SK-N-SH (cell line): ENCODE data around the gene CPED1. TPM values are rescaled to one million over a fixed set of nuclear protein-coding genes. Genes with fewer than 3 reads are reported as not detected.

Experiments
- CTCF ChIA-PET: fragments of 300-600, 350-600 bp; formaldehyde crosslinking; extraction: SDS; loops from one replicate; lab custom pipeline; 2021; lab: Yijun Ruan, JAX
- POLR2A ChIA-PET: fragments of 350-600 bp; sonication (Branson Sonifier 250); formaldehyde crosslinking; extraction: SDS; loops from one replicate; lab custom pipeline; 2020; ENCODE audit warnings: antibody characterized with exemption, inconsistent platforms; lab: Yijun Ruan, JAX
- DNase-seq: peaks from one replicate; pipeline ENCODE4 v3.0.0; 2012
- H2AFZ ChIP-seq: fragments of 200-600 bp; sonication (generic); 2 replicates; pipeline ENCODE4 v1.8.1; 2016; ENCODE audit warnings: antibody characterized with exemption, mild to moderate bottlenecking, low read depth
- H3F3A ChIP-seq: fragments of 200-600 bp; sonication (generic); replicated peaks from 2 replicates; pipeline ENCODE3; 2016; ENCODE audit warnings: antibody characterized with exemption, mild to moderate bottlenecking; ENCODE audit not compliant: insufficient read depth
- H3K27ac ChIP-seq, 2 experiments: fragments of 200-500 bp in 1 of 2; fragments of 200-600 bp in 1 of 2; sonication (Bioruptor generic) in 1 of 2; sonication (generic), shearing (Covaris generic) in 1 of 2; 2 replicates each; pipeline versions ENCODE4 v1.5.1 to v1.6.1; 2014 to 2016; ENCODE audit warnings: low read depth in 2 of 2, inconsistent platforms in 1 of 2, low read length in 1 of 2, mild to moderate bottlenecking in 1 of 2, mixed read lengths in 1 of 2
- H3K27me3 ChIP-seq: fragments of 200-600 bp; sonication (generic), shearing (Covaris generic); 2 replicates; pipeline ENCODE4 v1.6.1; 2016; ENCODE audit warnings: mixed run types; ENCODE audit not compliant: insufficient read depth
- H3K36me3 ChIP-seq, 2 experiments: fragments of 200-500 bp in 1 of 2; fragments of 200-600 bp in 1 of 2; sonication (Bioruptor generic) in 1 of 2; sonication (generic) in 1 of 2; replicated peaks in 1 of 2; 2 replicates each; pipeline versions ENCODE3 to v1.5.1; 2014 to 2016; ENCODE audit warnings: low read length in 1 of 2, mild to moderate bottlenecking in 1 of 2; ENCODE audit not compliant: insufficient read depth in 2 of 2, control insufficient read depth in 1 of 2
- H3K4me1 ChIP-seq, 2 experiments: fragments of 200-500 bp in 1 of 2; fragments of 200-600 bp in 1 of 2; sonication (Bioruptor generic) in 1 of 2; sonication (generic), shearing (Covaris generic) in 1 of 2; 2 replicates each; pipeline versions ENCODE4 v1.5.1 to v1.6.1; 2014 to 2016; ENCODE audit warnings: low read depth in 1 of 2, low read length in 1 of 2, mixed run types in 1 of 2; ENCODE audit not compliant: insufficient read depth in 2 of 2, control insufficient read depth in 1 of 2
- H3K4me2 ChIP-seq: fragments of 200-600 bp; sonication (generic), shearing (Covaris generic); 2 replicates; pipeline ENCODE4 v1.6.1; 2017; ENCODE audit warnings: mixed run types
- H3K4me3 ChIP-seq, 2 experiments: fragments of 200-500 bp in 1 of 2; fragments of 200-600 bp in 1 of 2; sonication (Bioruptor generic) in 1 of 2; sonication (generic), shearing (Covaris generic) in 1 of 2; 2 replicates each; pipeline versions ENCODE4 v1.5.1 to v1.8.1; 2014 to 2016; ENCODE audit warnings: low read depth in 2 of 2, inconsistent platforms in 1 of 2, low read length in 1 of 2, mild to moderate bottlenecking in 1 of 2, mixed read lengths in 1 of 2, moderate library complexity in 1 of 2
- H3K79me2 ChIP-seq: fragments of 200-600 bp; sonication (generic); 2 replicates; pipeline ENCODE4 v1.8.1; 2017; ENCODE audit warnings: mild to moderate bottlenecking; ENCODE audit not compliant: insufficient read depth
- H3K9ac ChIP-seq: fragments of 200-600 bp; sonication (generic); 2 replicates; pipeline ENCODE4 v1.6.1; 2017; ENCODE audit warnings: mixed run types
- H3K9me2 ChIP-seq: fragments of 200-600 bp; sonication (generic); 2 replicates; pipeline ENCODE4 v1.6.1; 2017; ENCODE audit warnings: mixed run types
- H3K9me3 ChIP-seq: fragments of 200-600 bp; sonication (generic); 2 replicates; pipeline ENCODE4 v1.6.1; 2017; ENCODE audit warnings: mixed run types, mild to moderate bottlenecking, moderate library complexity
- H4K20me1 ChIP-seq: fragments of 200-600 bp; sonication (generic); 2 replicates; pipeline ENCODE4 v1.6.1; 2017; ENCODE audit warnings: mild to moderate bottlenecking, mixed run types; ENCODE audit not compliant: insufficient read depth
- FOXJ3 ChIP-seq: sonication (generic); formaldehyde crosslinking; IDR thresholded peaks from 2 replicates; pipeline ENCODE4 v1.5.1; 2020; ENCODE audit warnings: mild to moderate bottlenecking, missing genetic modification reagents
- GATA2 ChIP-seq: sonication (generic); formaldehyde crosslinking; IDR thresholded peaks from 2 replicates; pipeline ENCODE4 v1.5.0; 2020; ENCODE audit warnings: mild to moderate bottlenecking, missing genetic modification reagents
- IRF3 ChIP-seq: fragments of 150-350 bp; IDR thresholded peaks from 2 replicates; pipeline ENCODE4 v1.6.1; 2016; ENCODE audit warnings: mild to moderate bottlenecking, low read depth, low read length
- PBX3 ChIP-seq: IDR thresholded peaks from 2 replicates; pipeline ENCODE4; 2012
- POLR2AphosphoS5 ChIP-seq: IDR thresholded peaks from 2 replicates; pipeline ENCODE4 v1.6.1; 2012; ENCODE audit warnings: low read depth, low read length
- RFX5 ChIP-seq: IDR thresholded peaks from 2 replicates; pipeline ENCODE4 v1.6.1; 2012; ENCODE audit warnings: mild to moderate bottlenecking, improper control_type of control experiment, low read length
- SMC3 ChIP-seq: IDR thresholded peaks from 2 replicates; pipeline ENCODE4 v1.6.1; 2012; ENCODE audit warnings: low read depth, low read length, improper control_type of control experiment
- TAF1 ChIP-seq: IDR thresholded peaks from 2 replicates; pipeline ENCODE4 v1.6.1; 2012; ENCODE audit warnings: low read depth, mild to moderate bottlenecking, low read length, moderate library complexity, borderline replicate concordance
- USF2 ChIP-seq: fragments of 150-350 bp; IDR thresholded peaks from 2 replicates; pipeline ENCODE4 v1.6.1; 2017; ENCODE audit warnings: antibody characterized with exemption, low read length, low read depth, borderline replicate concordance
- WGBS: methylation state at CpG from one replicate; pipeline ENCODE4 v1.1.6; 2017; ENCODE audit warnings: low lambda C conversion rate; 5-methylcytosine and 5-hydroxymethylcytosine counted together
- polyA plus RNA-seq, 3 experiments: library from polyadenylated mRNA; depleted of rRNA; stranded (reverse); fragments of >200 nt; gene quantifications; 2 replicates each; pipeline ENCODE4 v1.2.3, GENCODE V29; 2012
- TF ChIP-seq, protein P1 (sequence below): IDR thresholded peaks from 2 replicates; pipeline ENCODE4 v1.6.1; 2012; ENCODE audit warnings: mild to moderate bottlenecking, low read depth, low read length, moderate library complexity
- TF ChIP-seq, protein P2 (sequence below): IDR thresholded peaks from 2 replicates; pipeline ENCODE4 v1.4.0; 2012; ENCODE audit warnings: low read depth, borderline replicate concordance
- TF ChIP-seq, protein P3 (sequence below): IDR thresholded peaks from 2 replicates; pipeline ENCODE4 v1.4.0; 2012; ENCODE audit warnings: low read depth

CPED1 gene
- polyA plus RNA-seq, 1 of the 3 experiments (the other 2 are of a cell fraction): 4.4 TPM

- TF ChIP-seq RFX5 (no peak), TAF1 (no peak), SMC3 (no peak), GATA2 (CRISPR knock-in tag) (no peak), USF2 (no peak), IRF3 (no peak), PBX3 (no peak), POLR2AphosphoS5 (no peak), FOXJ3 (no peak)
- TF ChIP-seq, protein P1, sequence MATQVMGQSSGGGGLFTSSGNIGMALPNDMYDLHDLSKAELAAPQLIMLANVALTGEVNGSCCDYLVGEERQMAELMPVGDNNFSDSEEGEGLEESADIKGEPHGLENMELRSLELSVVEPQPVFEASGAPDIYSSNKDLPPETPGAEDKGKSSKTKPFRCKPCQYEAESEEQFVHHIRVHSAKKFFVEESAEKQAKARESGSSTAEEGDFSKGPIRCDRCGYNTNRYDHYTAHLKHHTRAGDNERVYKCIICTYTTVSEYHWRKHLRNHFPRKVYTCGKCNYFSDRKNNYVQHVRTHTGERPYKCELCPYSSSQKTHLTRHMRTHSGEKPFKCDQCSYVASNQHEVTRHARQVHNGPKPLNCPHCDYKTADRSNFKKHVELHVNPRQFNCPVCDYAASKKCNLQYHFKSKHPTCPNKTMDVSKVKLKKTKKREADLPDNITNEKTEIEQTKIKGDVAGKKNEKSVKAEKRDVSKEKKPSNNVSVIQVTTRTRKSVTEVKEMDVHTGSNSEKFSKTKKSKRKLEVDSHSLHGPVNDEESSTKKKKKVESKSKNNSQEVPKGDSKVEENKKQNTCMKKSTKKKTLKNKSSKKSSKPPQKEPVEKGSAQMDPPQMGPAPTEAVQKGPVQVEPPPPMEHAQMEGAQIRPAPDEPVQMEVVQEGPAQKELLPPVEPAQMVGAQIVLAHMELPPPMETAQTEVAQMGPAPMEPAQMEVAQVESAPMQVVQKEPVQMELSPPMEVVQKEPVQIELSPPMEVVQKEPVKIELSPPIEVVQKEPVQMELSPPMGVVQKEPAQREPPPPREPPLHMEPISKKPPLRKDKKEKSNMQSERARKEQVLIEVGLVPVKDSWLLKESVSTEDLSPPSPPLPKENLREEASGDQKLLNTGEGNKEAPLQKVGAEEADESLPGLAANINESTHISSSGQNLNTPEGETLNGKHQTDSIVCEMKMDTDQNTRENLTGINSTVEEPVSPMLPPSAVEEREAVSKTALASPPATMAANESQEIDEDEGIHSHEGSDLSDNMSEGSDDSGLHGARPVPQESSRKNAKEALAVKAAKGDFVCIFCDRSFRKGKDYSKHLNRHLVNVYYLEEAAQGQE: no peak
- TF ChIP-seq, protein P2, sequence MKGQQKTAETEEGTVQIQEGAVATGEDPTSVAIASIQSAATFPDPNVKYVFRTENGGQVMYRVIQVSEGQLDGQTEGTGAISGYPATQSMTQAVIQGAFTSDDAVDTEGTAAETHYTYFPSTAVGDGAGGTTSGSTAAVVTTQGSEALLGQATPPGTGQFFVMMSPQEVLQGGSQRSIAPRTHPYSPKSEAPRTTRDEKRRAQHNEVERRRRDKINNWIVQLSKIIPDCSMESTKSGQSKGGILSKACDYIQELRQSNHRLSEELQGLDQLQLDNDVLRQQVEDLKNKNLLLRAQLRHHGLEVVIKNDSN: no peak
- TF ChIP-seq, protein P3, sequence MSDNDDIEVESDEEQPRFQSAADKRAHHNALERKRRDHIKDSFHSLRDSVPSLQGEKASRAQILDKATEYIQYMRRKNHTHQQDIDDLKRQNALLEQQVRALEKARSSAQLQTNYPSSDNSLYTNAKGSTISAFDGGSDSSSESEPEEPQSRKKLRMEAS: no peak
- no peak for DNase-seq
- Histone ChIP-seq H3F3A (no peaks in the 10 kb centered on the region), H3K27ac (no peak overlapping the region), H3K79me2 (no peaks in the 10 kb centered on the region), H3K4me3 (no peak overlapping the region), H3K9me3 (no peaks in the 10 kb centered on the region), H2AFZ (no peak overlapping the region), H3K4me2 (no peak overlapping the region), H3K36me3 (no peaks in the 10 kb centered on the region), H4K20me1 (no peaks in the 10 kb centered on the region), H3K27me3 (no peaks in the 10 kb centered on the region), H3K9me2 (no peaks in the 10 kb centered on the region), H3K9ac (no peak overlapping the region), H3K4me1 (no peaks in the 10 kb centered on the region; a peak in 1 of 4 replicates)
- CTCF ChIA-PET: interaction anchor here (0.6 to 1.3 kb wide), 3 partner anchors 8 to 101 kb away, joined by 3 to 4 read pairs (median 4); no protein-coding TSS in a partner anchor
- WGBS: 62% methylated on average over 3 of the region's 3 CpGs
- POLR2A ChIA-PET: no interaction called here
Observed at GRCh38 chr7:121178452-121178851, 189.9 kb downstream of the CPED1 start.
